CD14-positive monocyte (primary cell): ENCODE results near the gene OR1S1. TPM values are rescaled to one million over a fixed set of nuclear protein-coding genes. Genes with fewer than 3 reads are reported as not detected.

Source experiments
- DNase-seq, 3 donors: peaks; one replicate each; pipeline ENCODE4 v3.0.0-alpha.2; 2011 to 2022
- H2AFZ ChIP-seq: 2 replicates; pipeline ENCODE4 v1.6.0; 2012; ENCODE audit warnings: mild to moderate bottlenecking, low read depth, low read length, inconsistent platforms; ENCODE audit not compliant: insufficient read depth, poor library complexity, severe bottlenecking
- H3K27ac ChIP-seq, 2 donors: 1 replicate in 1 of 2; 2 replicates in 1 of 2; pipeline ENCODE4 v1.5.1; 2012 to 2013; ENCODE audit warnings: low read length in 2 of 2, control low read depth in 1 of 2, inconsistent platforms in 1 of 2, low read depth in 1 of 2, mild to moderate bottlenecking in 1 of 2
- H3K27me3 ChIP-seq, 2 donors: one replicate each; pipeline versions ENCODE4 v1.6.0 to v1.6.1; 2011 to 2013; ENCODE audit warnings: low read length in 2 of 2; ENCODE audit not compliant: control insufficient read depth in 2 of 2, insufficient read depth in 2 of 2
- H3K36me3 ChIP-seq, 2 donors: replicated peaks in 1 of 2; 1 replicate in 1 of 2; 2 replicates in 1 of 2; pipeline versions ENCODE4 v1.5.1 to v1.6.1; 2012 to 2013; ENCODE audit warnings: low read length in 2 of 2, control low read depth in 1 of 2, inconsistent platforms in 1 of 2, mild to moderate bottlenecking in 1 of 2; ENCODE audit not compliant: insufficient read depth in 2 of 2, control insufficient read depth in 1 of 2
- H3K4me1 ChIP-seq, 2 donors: 1 replicate in 1 of 2; 2 replicates in 1 of 2; pipeline versions ENCODE4 v1.5.1 to v1.6.1; 2012 to 2013; ENCODE audit warnings: low read length in 2 of 2, control low read depth in 1 of 2, inconsistent platforms in 1 of 2, mild to moderate bottlenecking in 1 of 2, moderate library complexity in 1 of 2; ENCODE audit not compliant: insufficient read depth in 2 of 2, control insufficient read depth in 1 of 2
- H3K4me2 ChIP-seq: replicated peaks from 2 replicates; pipeline ENCODE3; 2012; ENCODE audit warnings: low read length, moderate library complexity, mild to moderate bottlenecking; ENCODE audit not compliant: poor library complexity, severe bottlenecking; ENCODE audit errors: extremely low read depth
- H3K4me3 ChIP-seq, 3 experiments: fragments of 200-600 bp in 1 of 3; sonication (generic) in 1 of 3; replicated peaks in 1 of 3; 1 replicate in 2 of 3; 2 replicates in 1 of 3; pipeline ENCODE4 v1.5.1; 2011 to 2013; ENCODE audit warnings: low read length in 3 of 3, mild to moderate bottlenecking in 3 of 3, control low read depth in 2 of 3, low read depth in 2 of 3, inconsistent platforms in 1 of 3, moderate library complexity in 1 of 3
- H3K79me2 ChIP-seq: 2 replicates; pipeline ENCODE4 v1.6.0; 2012; ENCODE audit warnings: mild to moderate bottlenecking, control low read depth, inconsistent platforms, low read length, moderate library complexity; ENCODE audit not compliant: insufficient read depth
- H3K9ac ChIP-seq: 2 replicates; pipeline ENCODE4 v1.6.0; 2017; ENCODE audit warnings: low read length, mild to moderate bottlenecking; ENCODE audit not compliant: insufficient read depth, poor library complexity, severe bottlenecking
- H3K9me3 ChIP-seq, 2 donors: replicated peaks in 1 of 2; 1 replicate in 1 of 2; 2 replicates in 1 of 2; pipeline versions ENCODE4 v1.5.1 to v1.6.1; 2012 to 2013; ENCODE audit warnings: low read length in 2 of 2, control low read depth in 1 of 2; ENCODE audit not compliant: control insufficient read depth in 1 of 2, insufficient read depth in 1 of 2
- H4K20me1 ChIP-seq: 2 replicates; pipeline ENCODE4 v1.6.0; 2012; ENCODE audit warnings: mild to moderate bottlenecking, low read length, control low read depth, moderate library complexity; ENCODE audit not compliant: insufficient read depth
- H3K27ac Mint-ChIP-seq, 7 donors: one replicate each; pipeline ENCODE4 v1.8.0; 2020; ENCODE audit warnings: mild to moderate bottlenecking in 7 of 7, mixed read lengths in 7 of 7, moderate library complexity in 6 of 7, inconsistent platforms in 2 of 7
- H3K27me3 Mint-ChIP-seq, 3 donors: one replicate each; pipeline ENCODE4 v1.8.0; 2021 to 2022; ENCODE audit warnings: low read depth in 3 of 3, mild to moderate bottlenecking in 3 of 3, mixed read lengths in 3 of 3, moderate library complexity in 3 of 3, inconsistent platforms in 1 of 3
- H3K36me3 Mint-ChIP-seq, 2 donors: one replicate each; pipeline ENCODE4 v1.8.0; 2020; ENCODE audit warnings: mixed read lengths in 2 of 2, inconsistent platforms in 1 of 2, mild to moderate bottlenecking in 1 of 2
- H3K4me1 Mint-ChIP-seq: one replicate; pipeline ENCODE4 v1.8.0; 2020; ENCODE audit warnings: mild to moderate bottlenecking, mixed read lengths
- H3K4me3 Mint-ChIP-seq, 2 donors: one replicate each; pipeline ENCODE4 v1.8.0; 2020; ENCODE audit warnings: mild to moderate bottlenecking in 2 of 2, mixed read lengths in 2 of 2, moderate library complexity in 1 of 2
- H3K9me3 Mint-ChIP-seq, 7 donors: one replicate each; pipeline ENCODE4 v1.8.0; 2020 to 2022; ENCODE audit warnings: mixed read lengths in 7 of 7, mild to moderate bottlenecking in 6 of 7, moderate library complexity in 6 of 7, inconsistent platforms in 2 of 7
- CTCF ChIP-seq: fragments of 200-600 bp; IDR thresholded peaks from one replicate; pipeline ENCODE4 v1.8.0; 2022; ENCODE audit warnings: antibody characterized with exemption, mild to moderate bottlenecking
- WGBS: methylation state at CpG from one replicate; pipeline ENCODE4 v1.1.5; 2013; ENCODE audit warnings: missing lambda C conversion rate; ENCODE audit not compliant: insufficient coverage; 5-methylcytosine and 5-hydroxymethylcytosine counted together
- intact Hi-C, 2 donors: fragments of 100-400 bp; cut with micrococcal nuclease; formaldehyde crosslinking; loops; one replicate each; pipeline versions ENCODE4 v1.15.0 to v1.15.1; 2023
- polyA plus RNA-seq, 3 donors: library from polyadenylated mRNA; depleted of rRNA in 1 of 3; unstranded in 2 of 3; stranded (reverse) in 1 of 3; fragments of 300-500 nt in 2 of 3; fragments of >200 nt in 1 of 3; fragmentation: Illumina TruSeq in 2 of 3; gene quantifications; 1 replicate in 2 of 3; 2 replicates in 1 of 3; pipeline ENCODE4 v1.2.3, GENCODE V29; 2012 to 2021

OR1S1 gene
- polyA plus RNA-seq, 3 donors = not detected

GRCh38 chr11:58254936-58255335, 42.4 kb downstream of the OR1S1 start:
- intact Hi-C loops = no loop called here
- Mint-ChIP-seq H3K27ac (no peak overlapping the region), H3K9me3 (peaks cover 0 to 9% (median 4%) of the 10 kb centered on the region in 7 donors)

GRCh38 chr11:58259983-58260382, 47.5 kb downstream of the OR1S1 start:
- no CpG with 5 or more reads among the region's 2 CpGs for WGBS
- H2AFZ ChIP-seq = no peak overlapping the region
- H3K4me3 Mint-ChIP-seq = no peak overlapping the region
- H3K4me2 ChIP-seq = no peak overlapping the region
- H3K4me1 ChIP-seq = no peaks in the 10 kb centered on the region
- no peak for DNase-seq
- no peaks in the 10 kb centered on the region for H3K27me3 ChIP-seq
- no peaks in the 10 kb centered on the region for H4K20me1 ChIP-seq
- H3K9me3 Mint-ChIP-seq = peaks cover 0 to 7% (median 3%) of the 10 kb centered on the region in 7 donors
- no peak overlapping the region for H3K9ac ChIP-seq
- TF ChIP-seq CTCF = no peak
- H3K79me2 ChIP-seq = no peaks in the 10 kb centered on the region
- no peak overlapping the region for H3K27ac Mint-ChIP-seq
- H3K27ac ChIP-seq = no peak overlapping the region
- H3K27me3 Mint-ChIP-seq = no peaks in the 10 kb centered on the region
- no peak overlapping the region for H3K4me3 ChIP-seq
- H3K9me3 ChIP-seq = peaks cover 7% of the 10 kb centered on the region in 2 donors
- intact Hi-C loops = no loop called here
- H3K36me3 ChIP-seq = no peaks in the 10 kb centered on the region
- no peaks in the 10 kb centered on the region for H3K4me1 Mint-ChIP-seq
- H3K36me3 Mint-ChIP-seq = no peaks in the 10 kb centered on the region

More at GRCh38 chr11:58254936-58255335, 42.4 kb downstream of the OR1S1 start:
- no peak overlapping the region for H3K4me2 ChIP-seq
- H3K9ac ChIP-seq = no peak overlapping the region
- H4K20me1 ChIP-seq = no peaks in the 10 kb centered on the region
- no peaks in the 10 kb centered on the region for H3K27me3 ChIP-seq
- H3K4me1 ChIP-seq = no peaks in the 10 kb centered on the region
- no CpG with 5 or more reads among the region's 1 CpG for WGBS
- Mint-ChIP-seq H3K4me3 (no peak overlapping the region), H3K27me3 (peaks cover 0 to 1% (median 0%) of the 10 kb centered on the region in 3 donors), H3K4me1 (no peaks in the 10 kb centered on the region), H3K36me3 (no peaks in the 10 kb centered on the region)
- peaks cover 7% of the 10 kb centered on the region in 2 donors for H3K9me3 ChIP-seq
- TF ChIP-seq CTCF = no peak
- no peak overlapping the region for H3K4me3 ChIP-seq
- no peak overlapping the region for H3K27ac ChIP-seq
- H2AFZ ChIP-seq = no peak overlapping the region
- no peak for DNase-seq
- no peaks in the 10 kb centered on the region for H3K79me2 ChIP-seq
- H3K36me3 ChIP-seq = no peaks in the 10 kb centered on the region

Other genes starting within 250 kb of the OR1S1 start
- not detected for gene OR9Q1, start 188.8 kb upstream of the OR1S1 start, polyA plus RNA-seq
- not detected for gene OR6Q1, start 181.8 kb upstream of the OR1S1 start, polyA plus RNA-seq
- not detected for gene OR9I1, start 87.2 kb upstream of the OR1S1 start, polyA plus RNA-seq
- gene OR9Q2, start 23.6 kb upstream of the OR1S1 start, polyA plus RNA-seq = not detected
- not detected for gene OR1S2, start 8.6 kb upstream of the OR1S1 start, polyA plus RNA-seq
- gene OR10Q1, start 16.2 kb downstream of the OR1S1 start, polyA plus RNA-seq = not detected
- gene OR10W1, start 55.5 kb downstream of the OR1S1 start, polyA plus RNA-seq = not detected
- not detected for gene OR5B17, start 146.3 kb downstream of the OR1S1 start, polyA plus RNA-seq
- not detected for gene OR5B3, start 194.2 kb downstream of the OR1S1 start, polyA plus RNA-seq
- not detected for gene OR5B2, start 215.4 kb downstream of the OR1S1 start, polyA plus RNA-seq
- gene OR5B12, start 229.5 kb downstream of the OR1S1 start, polyA plus RNA-seq = not detected